ENCODE data around the gene FREM2. TPM values are rescaled to one million over a fixed set of nuclear protein-coding genes. Genes with fewer than 3 reads are reported as not detected.

The FREM2 gene
- total RNA-seq, 2 experiments from 2014 or later = not detected

DNA sequence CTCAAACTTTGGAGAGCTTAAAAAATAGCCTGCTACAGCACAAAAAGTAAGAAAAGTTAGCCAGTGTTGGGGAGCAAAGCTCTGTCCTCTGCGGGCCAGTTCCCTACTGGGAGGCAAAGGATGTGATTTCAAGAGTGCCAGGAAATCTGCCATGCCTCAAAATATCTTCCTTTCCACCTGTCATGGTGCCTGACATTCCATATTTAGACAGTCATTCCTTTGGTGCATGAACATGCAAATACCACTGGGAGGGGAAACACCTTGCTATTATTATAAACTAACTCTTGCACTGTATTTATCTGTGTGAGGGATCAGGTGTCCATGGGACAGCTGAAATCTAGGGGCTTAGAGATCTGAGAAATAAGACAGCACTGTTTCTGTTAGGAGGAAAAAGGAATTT lies 10.3 kb downstream of the FREM2 start:
- no peaks in the 10 kb centered on the region for H3K9me3 Mint-ChIP-seq
- intact Hi-C loops (cut with micrococcal nuclease) = no loop called here
- TF ChIP-seq, protein P1, sequence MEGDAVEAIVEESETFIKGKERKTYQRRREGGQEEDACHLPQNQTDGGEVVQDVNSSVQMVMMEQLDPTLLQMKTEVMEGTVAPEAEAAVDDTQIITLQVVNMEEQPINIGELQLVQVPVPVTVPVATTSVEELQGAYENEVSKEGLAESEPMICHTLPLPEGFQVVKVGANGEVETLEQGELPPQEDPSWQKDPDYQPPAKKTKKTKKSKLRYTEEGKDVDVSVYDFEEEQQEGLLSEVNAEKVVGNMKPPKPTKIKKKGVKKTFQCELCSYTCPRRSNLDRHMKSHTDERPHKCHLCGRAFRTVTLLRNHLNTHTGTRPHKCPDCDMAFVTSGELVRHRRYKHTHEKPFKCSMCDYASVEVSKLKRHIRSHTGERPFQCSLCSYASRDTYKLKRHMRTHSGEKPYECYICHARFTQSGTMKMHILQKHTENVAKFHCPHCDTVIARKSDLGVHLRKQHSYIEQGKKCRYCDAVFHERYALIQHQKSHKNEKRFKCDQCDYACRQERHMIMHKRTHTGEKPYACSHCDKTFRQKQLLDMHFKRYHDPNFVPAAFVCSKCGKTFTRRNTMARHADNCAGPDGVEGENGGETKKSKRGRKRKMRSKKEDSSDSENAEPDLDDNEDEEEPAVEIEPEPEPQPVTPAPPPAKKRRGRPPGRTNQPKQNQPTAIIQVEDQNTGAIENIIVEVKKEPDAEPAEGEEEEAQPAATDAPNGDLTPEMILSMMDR (IDR thresholded peaks at IDR 0.05) = no peak
- ChIA-PET POLR2A (interaction anchor here (0.6 kb wide), 1 partner anchor 31 kb away, joined by 3 read pairs; no protein-coding TSS in a partner anchor), CTCF (no interaction called here)
- no peaks in the 10 kb centered on the region for H3K36me3 Mint-ChIP-seq (ENCODE audit: low read depth)
- H3K27me3 Mint-ChIP-seq = no peaks in the 10 kb centered on the region
- H3K27ac Mint-ChIP-seq = no peak overlapping the region
- ATAC-seq = no peak
- DNase-seq = no peak
- H3K4me1 Mint-ChIP-seq (ENCODE audit: low read depth) = no peaks in the 10 kb centered on the region
- H3K4me3 Mint-ChIP-seq = no peak overlapping the region

- Mint-ChIP-seq H3K27me3 (no peaks in the 10 kb centered on the region), H3K4me1 (ENCODE audit: low read depth) (no peaks in the 10 kb centered on the region), H3K36me3 (ENCODE audit: low read depth) (no peaks in the 10 kb centered on the region), H3K4me3 (no peak overlapping the region), H3K9me3 (no peaks in the 10 kb centered on the region), H3K27ac (no peak overlapping the region)
- ChIA-PET POLR2A (no interaction called here), CTCF (no interaction called here)
- intact Hi-C loops (cut with micrococcal nuclease) = no loop called here
- DNase-seq (no peak), ATAC-seq (no peak)
- TF ChIP-seq, protein P1 (IDR thresholded peaks at IDR 0.05) = no peak
Observed at GRCh38 chr13:38697628-38698333, 10.9 kb downstream of the FREM2 start.

GRCh38 chr13:38700051-38700450 lies 13.2 kb downstream of the FREM2 start:
- intact Hi-C loops (cut with micrococcal nuclease) = no loop called here
- TF ChIP-seq, protein P1 (IDR thresholded peaks at IDR 0.05) = no peak
- Mint-ChIP-seq H3K9me3 (no peaks in the 10 kb centered on the region), H3K27me3 (no peaks in the 10 kb centered on the region), H3K4me3 (no peak overlapping the region), H3K4me1 (ENCODE audit: low read depth) (no peaks in the 10 kb centered on the region), H3K36me3 (ENCODE audit: low read depth) (no peaks in the 10 kb centered on the region), H3K27ac (no peak overlapping the region)
- ATAC-seq = no peak
- CTCF ChIA-PET = interaction anchor here (1.1 kb wide), 1 partner anchor 22 kb away, joined by 3 read pairs; no protein-coding TSS in a partner anchor
- DNase-seq = no peak
- POLR2A ChIA-PET = interaction anchor here (0.6 kb wide), 1 partner anchor 669 kb away, joined by 5 read pairs; no protein-coding TSS in a partner anchor

DNA sequence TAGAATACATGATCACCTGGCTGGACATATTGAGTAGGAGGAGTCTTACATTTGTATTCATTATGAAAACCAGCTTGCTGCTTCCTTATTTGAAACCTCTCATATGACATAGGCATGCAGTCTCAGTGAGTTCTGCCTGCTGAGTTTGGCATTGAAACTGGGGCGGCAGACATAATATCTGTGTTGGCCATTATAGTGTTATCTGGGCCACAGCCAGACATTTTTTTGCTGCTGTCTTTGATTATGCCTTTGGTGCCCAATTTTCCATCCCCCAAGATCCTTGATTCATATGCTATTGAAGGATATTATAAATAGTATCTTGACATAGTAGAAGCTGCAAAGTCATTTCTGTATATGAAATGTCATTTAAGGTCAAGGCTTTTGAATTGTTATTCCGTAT lies 15.8 kb downstream of the FREM2 start:
- no peaks in the 10 kb centered on the region for H3K9me3 Mint-ChIP-seq
- H3K27ac Mint-ChIP-seq = no peak overlapping the region
- TF ChIP-seq, protein P1 (IDR thresholded peaks at IDR 0.05) = no peak
- no peak for DNase-seq
- ChIA-PET CTCF (no interaction called here), POLR2A (no interaction called here)
- no peaks in the 10 kb centered on the region for H3K36me3 Mint-ChIP-seq (ENCODE audit: low read depth)
- ATAC-seq = no peak
- intact Hi-C loops (cut with micrococcal nuclease) = no loop called here
- no peak overlapping the region for H3K4me3 Mint-ChIP-seq
- H3K4me1 Mint-ChIP-seq (ENCODE audit: low read depth) = no peaks in the 10 kb centered on the region
- H3K27me3 Mint-ChIP-seq = no peaks in the 10 kb centered on the region

- ATAC-seq (no peak), DNase-seq (no peak)
- ChIA-PET CTCF (no interaction called here), POLR2A (no interaction called here)
- Mint-ChIP-seq H3K27ac (no peak overlapping the region), H3K4me1 (ENCODE audit: low read depth) (no peaks in the 10 kb centered on the region), H3K9me3 (no peaks in the 10 kb centered on the region), H3K4me3 (no peak overlapping the region), H3K36me3 (ENCODE audit: low read depth) (no peaks in the 10 kb centered on the region), H3K27me3 (no peaks in the 10 kb centered on the region)
- TF ChIP-seq, protein P1 (IDR thresholded peaks at IDR 0.05) = no peak
- intact Hi-C loops (cut with micrococcal nuclease) = no loop called here
Observed at GRCh38 chr13:38703255-38703654, 16.4 kb downstream of the FREM2 start.
